T-helper 1 cell treated with Interleukin-12 subunit alpha and Interleukin-12 subunit beta and Interleukin-4 antibody, amounts not matched to agents 30 μg/mL and 1 μg/mL, for 36 hours (primary cell): Measurements from ENCODE around the gene CFAP46.
A peak's percentile ranks its signal among the peaks of the same experiment; 100 is the strongest.

Experiments used
- H3K27ac Mint-ChIP-seq: one replicate; pipeline ENCODE4 v1.8.0; 2021; ENCODE audit warnings: mild to moderate bottlenecking, mixed read lengths
- H3K27me3 Mint-ChIP-seq: one replicate; pipeline ENCODE4 v1.8.0; 2021; ENCODE audit warnings: low read depth, mixed read lengths
- H3K36me3 Mint-ChIP-seq: one replicate; pipeline ENCODE4 v1.8.0; 2021; ENCODE audit warnings: low read depth, mixed read lengths
- H3K4me1 Mint-ChIP-seq: one replicate; pipeline ENCODE4 v1.8.0; 2021; ENCODE audit warnings: low read depth, mixed read lengths
- H3K4me3 Mint-ChIP-seq: one replicate; pipeline ENCODE4 v1.8.0; 2021; ENCODE audit warnings: mild to moderate bottlenecking, moderate library complexity, mixed read lengths
- H3K9me3 Mint-ChIP-seq: one replicate; pipeline ENCODE4 v1.8.0; 2021; ENCODE audit warnings: mixed read lengths

Gene CFAP46

DNA sequence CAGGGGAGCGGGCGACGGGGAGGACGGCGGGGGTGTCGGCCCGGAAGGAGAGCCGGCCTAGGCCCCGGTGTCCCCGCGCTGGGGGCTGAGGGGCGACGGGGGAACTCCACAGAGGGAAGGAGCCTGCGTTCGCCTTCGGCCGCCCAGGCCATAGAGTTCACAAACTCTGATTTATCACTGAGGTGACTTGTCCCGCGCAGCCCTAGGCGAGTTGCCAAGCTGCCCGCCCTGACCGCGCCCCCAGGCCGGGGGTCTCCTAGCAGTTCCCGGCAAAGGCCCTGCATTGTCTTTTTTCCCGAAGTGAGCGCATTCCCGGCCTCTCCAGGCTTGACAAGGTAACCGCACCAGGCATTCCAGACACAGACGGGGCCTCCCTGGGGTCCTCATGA, 153.5 kb downstream of the CFAP46 start:
- Mint-ChIP-seq H3K27ac (no peak overlapping the region), H3K36me3 (no peaks in the 10 kb centered on the region), H3K9me3 (no peaks in the 10 kb centered on the region), H3K4me1 (no peaks in the 10 kb centered on the region), H3K27me3 (peaks cover 11% of the 10 kb centered on the region), H3K4me3 (no peak overlapping the region)

DNA sequence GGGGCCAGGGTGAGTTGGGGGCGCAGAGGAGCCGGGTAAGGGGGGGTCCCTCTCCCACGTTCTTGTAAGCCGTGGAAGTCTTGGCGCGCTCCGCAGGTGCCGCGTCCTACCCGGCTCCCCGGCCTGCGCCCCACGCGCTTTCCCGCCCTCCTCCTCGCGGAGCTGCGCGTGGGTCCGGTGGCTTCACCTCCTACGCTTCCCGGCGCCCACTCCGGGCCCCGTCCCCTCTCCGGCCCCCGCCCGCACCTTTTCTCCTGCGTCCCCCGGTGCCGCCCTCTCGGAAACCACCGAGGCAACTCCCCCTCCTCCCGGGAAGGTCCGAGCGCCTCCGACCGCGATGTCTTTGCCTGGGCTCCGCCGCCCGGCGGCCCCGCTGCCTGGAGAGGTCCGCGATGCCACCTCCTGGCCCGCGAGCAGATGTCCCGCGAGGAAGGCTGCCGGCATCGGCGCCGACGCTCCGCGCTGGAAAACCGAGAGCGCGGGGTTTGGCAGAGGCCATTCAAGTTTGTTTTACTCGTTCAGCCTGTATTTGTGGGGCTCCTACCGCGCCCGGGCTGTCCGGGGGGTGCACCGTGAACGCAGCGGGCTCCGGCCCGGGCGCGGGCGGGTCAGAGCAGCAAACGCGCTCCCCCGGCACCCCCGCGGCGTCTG, 154.1 kb downstream of the CFAP46 start:
- Mint-ChIP-seq H3K27ac (no peak overlapping the region), H3K36me3 (peaks cover 4% of the 10 kb centered on the region), H3K4me1 (no peaks in the 10 kb centered on the region), H3K9me3 (no peaks in the 10 kb centered on the region), H3K27me3 (peaks cover 15% of the 10 kb centered on the region), H3K4me3 (no peak overlapping the region)

DNA sequence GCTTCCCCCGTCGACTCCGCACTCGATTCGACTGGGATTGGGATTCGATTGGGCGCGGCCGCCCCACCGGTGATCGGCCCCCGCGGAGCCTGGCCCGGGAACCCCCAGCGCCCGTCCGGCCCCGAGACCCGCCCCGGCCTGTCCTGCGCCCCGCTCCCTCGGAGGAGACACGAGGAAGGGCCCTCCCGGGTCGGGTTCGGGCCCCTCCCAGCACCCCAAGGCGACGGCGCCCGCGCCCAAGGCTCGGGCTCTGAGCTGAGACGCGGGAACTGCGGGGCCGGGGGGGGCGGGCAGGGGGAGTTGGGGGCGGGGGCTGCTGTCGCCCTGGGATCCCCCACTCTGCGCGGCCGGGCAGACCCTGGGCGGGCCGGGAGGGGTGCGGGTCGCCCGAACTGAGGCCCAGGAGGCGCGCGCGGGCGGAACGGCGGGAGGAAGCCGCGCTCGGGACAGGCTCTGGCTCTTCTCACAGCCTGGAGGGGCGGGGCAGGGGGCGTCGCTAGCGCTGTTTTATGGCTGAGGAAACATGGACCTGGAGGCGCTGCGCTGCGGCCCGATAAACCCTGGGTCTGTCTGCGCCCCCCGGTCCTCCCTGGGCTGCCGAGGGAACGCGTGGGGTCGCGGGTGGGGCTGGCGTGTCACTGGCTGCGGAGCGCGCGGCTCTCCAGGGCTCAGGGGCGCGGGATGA, 154.7 kb downstream of the CFAP46 start:
- H3K27me3 Mint-ChIP-seq = peaks cover 22% of the 10 kb centered on the region
- no peaks in the 10 kb centered on the region for H3K9me3 Mint-ChIP-seq
- H3K27ac Mint-ChIP-seq = no peak overlapping the region
- H3K36me3 Mint-ChIP-seq = peaks cover 9% of the 10 kb centered on the region
- H3K4me3 Mint-ChIP-seq = no peak overlapping the region
- no peaks in the 10 kb centered on the region for H3K4me1 Mint-ChIP-seq

DNA sequence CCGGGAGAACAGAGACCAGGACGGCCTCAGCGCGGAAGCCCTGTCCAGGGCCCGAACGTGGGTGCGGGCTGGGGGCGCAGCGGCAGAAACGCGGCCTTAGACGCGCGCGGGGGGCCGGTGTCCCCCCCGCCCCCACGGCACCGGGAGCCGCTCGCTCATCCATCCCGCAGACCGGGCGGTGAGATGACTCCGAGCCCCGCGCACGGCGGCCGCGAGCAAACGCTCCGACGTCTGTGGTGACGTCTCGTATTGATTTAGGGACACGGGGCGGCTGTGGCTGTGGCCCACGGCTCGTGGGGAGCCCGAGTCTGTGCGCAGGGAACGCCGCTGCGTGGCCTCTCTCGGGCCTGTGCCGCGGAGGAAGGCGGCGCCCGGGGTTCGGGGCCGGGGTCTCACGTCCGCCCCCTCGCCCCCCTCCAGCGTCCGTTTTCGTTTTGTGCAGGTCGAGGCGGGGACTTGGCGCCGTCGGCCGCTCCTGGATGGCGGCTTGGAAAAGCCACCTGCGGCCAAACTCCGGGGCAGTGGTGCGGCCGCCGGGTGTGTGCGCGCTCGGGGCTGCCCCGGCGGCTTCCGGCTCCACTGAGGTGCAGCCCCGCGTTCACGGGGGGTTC, 155.4 kb downstream of the CFAP46 start:
- Mint-ChIP-seq H3K4me1 (no peaks in the 10 kb centered on the region), H3K27ac (no peak overlapping the region), H3K4me3 (no peak overlapping the region), H3K9me3 (no peaks in the 10 kb centered on the region), H3K36me3 (peaks cover 10% of the 10 kb centered on the region), H3K27me3 (peaks cover 22% of the 10 kb centered on the region)

DNA sequence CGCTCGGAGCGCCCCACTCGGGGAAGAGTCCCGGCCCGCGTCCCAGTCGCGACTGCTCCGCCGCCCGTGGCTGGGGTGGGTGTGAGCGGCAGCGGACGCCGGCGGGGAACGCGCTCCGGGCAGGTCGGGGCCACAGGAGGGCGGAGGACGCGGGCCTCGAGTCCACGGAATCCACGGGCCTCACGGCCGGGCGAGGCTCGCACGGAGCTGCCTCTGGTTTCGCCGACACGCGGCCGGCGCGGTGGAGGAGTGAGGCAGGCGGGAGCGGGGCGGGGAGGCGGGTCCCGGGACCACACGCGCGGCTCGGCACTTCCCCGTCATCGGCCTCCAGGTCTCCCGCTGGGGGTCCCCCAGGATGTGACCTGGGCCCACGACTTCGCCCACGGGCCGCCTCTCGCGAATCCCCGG, 155.9 kb downstream of the CFAP46 start:
- H3K27me3 Mint-ChIP-seq = peaks cover 22% of the 10 kb centered on the region
- H3K36me3 Mint-ChIP-seq = peaks cover 10% of the 10 kb centered on the region
- no peaks in the 10 kb centered on the region for H3K9me3 Mint-ChIP-seq
- no peaks in the 10 kb centered on the region for H3K4me1 Mint-ChIP-seq
- no peak overlapping the region for H3K4me3 Mint-ChIP-seq
- H3K27ac Mint-ChIP-seq = no peak overlapping the region

DNA sequence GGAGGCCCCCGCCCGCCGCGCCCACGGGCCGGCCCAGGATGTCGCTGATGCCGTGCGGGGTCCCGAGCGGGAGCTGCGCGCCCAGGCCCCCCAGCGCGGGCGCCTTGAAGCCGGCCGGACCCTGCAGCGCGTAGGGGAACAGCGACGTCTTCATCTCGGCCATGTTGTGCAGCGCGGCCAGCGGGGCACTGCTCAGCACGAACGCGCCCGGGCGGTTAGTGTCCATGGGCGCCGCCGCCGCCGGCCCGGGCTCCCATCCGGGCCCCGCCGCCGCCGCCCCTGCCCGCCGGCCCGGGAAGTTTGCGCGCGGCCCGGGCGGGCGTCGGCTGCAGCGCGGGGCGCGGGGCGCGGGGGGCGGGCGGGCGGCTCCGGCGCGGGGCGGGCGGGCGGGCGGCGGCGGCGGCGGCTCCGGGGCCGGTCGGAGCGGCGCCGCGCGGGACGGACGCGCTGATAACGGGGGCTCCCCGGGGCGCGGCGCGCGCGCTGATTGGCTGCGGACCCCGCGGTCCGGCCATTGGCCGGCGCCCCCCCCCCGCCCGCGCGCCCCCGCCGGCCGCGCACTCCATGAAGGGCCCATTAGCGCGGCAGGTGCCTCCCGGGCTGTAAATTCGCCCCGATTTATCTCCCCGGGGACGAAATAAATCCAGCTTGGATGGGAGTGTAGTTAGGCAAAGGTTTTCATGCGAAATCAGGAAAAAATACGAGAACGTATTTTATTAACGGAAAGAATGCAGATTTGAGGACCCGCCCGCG, 156.5 kb downstream of the CFAP46 start, which contains the start of gene NKX6-2:
Gene NKX6-2 (minus strand): TSS at position 425 of the 753 bp plus-strand sequence. CDS start 199 bp downstream, at position 226.
- Mint-ChIP-seq H3K27me3 (peaks cover 22% of the 10 kb centered on the region), H3K27ac (no peak within 1 kb of the TSS), H3K4me1 (no peaks in the 10 kb centered on the region), H3K36me3 (peaks cover 10% of the 10 kb centered on the region), H3K9me3 (no peaks in the 10 kb centered on the region), H3K4me3 (no peak within 1 kb of the TSS)

DNA sequence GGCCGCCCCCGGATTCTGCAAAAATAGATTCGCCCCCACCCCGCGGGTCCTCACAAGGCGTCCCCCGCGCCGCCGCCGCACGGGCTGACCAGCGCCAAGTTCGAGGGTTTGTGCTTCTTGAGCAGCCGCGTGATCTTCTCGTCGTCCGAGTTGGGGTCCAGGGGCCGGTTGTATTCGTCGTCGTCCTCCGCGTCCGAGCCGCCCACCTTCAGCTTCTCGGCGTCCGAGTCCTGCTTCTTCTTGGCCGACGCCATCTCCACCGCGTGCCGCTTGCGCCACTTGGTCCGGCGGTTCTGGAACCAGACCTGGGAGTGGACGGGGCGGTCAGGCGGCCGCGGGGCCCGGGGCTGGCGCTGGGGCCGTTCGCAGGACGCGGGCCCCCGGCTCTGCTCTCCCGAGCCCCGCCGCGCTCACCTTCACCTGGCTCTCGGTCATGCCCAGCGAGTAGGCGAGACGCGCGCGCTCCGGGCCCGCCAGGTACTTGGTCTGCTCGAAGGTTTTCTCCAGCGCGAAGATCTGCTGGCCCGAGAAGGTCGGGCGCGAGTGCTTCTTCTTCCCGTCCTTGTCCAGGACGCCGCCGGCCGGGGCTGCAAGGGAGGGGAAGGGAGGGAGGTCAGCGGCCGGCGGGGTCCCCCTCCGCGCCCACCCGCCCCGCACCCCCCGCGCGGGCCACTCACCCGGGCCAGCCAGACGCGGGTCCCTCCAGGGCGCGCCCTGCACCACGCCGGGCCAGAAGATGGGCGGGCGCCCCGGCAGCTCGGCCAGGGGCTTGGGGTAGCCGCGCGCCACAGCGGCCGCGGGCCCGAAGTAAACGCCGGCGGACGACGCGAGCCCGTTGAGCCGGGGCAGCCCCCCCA, 157.3 kb downstream of the CFAP46 start:
- Mint-ChIP-seq H3K27me3 (peaks cover 19% of the 10 kb centered on the region), H3K4me3 (no peak overlapping the region), H3K4me1 (no peaks in the 10 kb centered on the region), H3K9me3 (no peaks in the 10 kb centered on the region), H3K27ac (no peak overlapping the region), H3K36me3 (peaks cover 10% of the 10 kb centered on the region)

DNA sequence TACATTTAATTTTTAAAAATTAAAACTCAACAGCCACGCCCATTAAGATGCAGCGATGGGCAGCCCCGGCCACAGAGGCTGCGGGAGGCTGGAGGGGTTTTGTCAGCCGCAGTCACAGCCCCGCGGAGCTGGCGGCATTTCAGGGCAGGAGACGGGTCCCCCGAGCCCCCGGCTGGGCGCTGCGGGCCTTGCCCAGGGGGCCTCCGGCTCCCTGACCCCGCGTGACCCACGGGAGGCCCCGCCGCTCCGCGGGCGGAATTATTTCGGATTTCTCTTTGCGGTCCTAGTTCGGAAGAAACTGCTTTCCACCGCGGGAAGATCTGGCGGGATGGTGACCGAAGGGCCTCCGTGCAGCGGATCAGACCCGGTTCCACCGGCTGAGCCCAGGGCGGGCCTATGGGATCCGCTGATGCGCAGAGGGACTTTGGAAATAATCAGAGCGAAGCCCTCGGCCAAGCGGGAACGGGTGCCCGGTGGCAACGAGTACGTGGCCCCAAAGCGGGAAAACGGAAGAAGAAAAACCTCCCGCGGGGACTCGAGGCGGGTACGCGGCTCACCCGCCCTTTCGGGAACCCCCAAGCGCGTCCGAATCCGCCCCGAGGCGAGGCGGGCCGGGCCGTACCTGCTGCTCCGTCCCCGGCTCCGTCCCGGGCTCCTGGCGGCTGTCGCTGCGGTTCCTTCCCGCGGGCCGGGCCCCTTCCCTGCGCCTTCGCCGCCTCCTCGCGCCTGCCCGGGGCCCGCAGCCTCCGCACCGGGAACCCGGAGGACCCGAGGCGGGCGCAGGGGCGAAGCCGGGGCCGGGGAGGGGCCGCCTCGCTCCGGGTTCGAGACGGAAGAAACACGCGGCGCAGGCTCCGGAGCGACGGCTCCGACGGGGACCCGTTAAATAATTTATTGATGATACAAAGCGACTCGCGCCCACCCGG, 158.2 kb downstream of the CFAP46 start:
- Mint-ChIP-seq H3K27ac (peak overlapping the region; percentile 68), H3K9me3 (no peaks in the 10 kb centered on the region), H3K4me3 (no peak overlapping the region), H3K27me3 (peaks cover 19% of the 10 kb centered on the region), H3K4me1 (no peaks in the 10 kb centered on the region), H3K36me3 (peaks cover 10% of the 10 kb centered on the region)

DNA sequence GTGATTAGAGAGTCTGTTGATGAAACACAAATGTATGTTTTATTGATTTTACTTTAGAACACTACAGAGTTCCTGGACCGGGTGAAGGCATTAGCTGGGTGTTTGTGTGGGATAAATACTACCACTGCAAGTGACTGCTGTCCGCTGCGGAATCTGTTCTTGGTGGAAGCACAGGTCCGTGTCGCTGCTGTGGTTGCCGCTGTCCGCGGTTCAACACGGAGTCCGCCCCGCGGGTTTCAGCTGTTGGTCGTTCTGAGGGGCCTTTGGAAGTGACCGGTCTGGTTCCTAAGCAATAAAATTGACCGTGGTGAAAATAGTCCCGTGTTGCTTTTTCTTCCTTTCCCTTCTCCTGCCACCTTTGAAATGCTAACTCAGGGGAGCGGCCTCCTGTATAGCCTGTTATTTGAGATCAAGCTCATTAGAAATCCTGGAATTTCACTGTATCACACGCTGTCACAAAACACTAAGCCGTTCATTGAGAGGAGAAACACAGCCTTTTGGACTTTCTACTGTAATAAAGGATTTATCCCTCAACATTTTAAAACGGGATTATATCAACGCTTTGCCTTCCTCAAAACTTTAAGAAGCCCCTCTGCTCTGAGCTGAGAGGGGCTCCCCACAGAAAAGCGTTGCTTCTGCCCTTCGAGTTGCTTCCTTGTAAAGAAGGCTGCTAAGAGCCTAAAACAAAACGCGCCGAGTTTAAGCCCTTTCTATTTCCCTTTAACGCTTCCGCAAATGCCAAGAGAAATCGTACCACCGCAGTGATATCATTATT, 159.0 kb downstream of the CFAP46 start:
- Mint-ChIP-seq H3K27me3 (peaks cover 15% of the 10 kb centered on the region), H3K9me3 (no peaks in the 10 kb centered on the region), H3K4me3 (no peak overlapping the region), H3K4me1 (no peaks in the 10 kb centered on the region), H3K27ac (peak overlapping the region; percentile 68), H3K36me3 (peaks cover 10% of the 10 kb centered on the region)

DNA sequence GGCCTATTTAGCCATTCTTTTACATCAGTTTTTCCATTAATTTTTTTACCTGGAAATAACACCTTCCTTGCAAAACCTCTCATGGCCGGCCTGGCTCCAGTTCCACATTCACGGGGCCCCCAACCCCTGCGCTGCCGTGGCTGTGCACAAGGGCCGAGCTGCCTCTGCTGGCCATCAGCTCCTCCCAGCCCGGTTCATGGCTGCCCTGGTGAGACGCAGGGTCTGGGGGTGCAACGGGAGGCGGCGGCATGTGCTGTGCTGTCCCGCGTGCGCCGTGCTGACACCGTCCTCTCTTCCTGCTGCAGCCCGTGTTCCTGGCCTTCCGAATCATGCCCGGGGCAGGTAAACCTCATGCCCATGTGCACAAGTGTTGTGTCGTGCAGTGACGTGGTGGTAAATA, 160.8 kb downstream of the CFAP46 start:
- H3K27ac Mint-ChIP-seq = no peak overlapping the region
- peaks cover 10% of the 10 kb centered on the region for H3K36me3 Mint-ChIP-seq
- no peak overlapping the region for H3K4me3 Mint-ChIP-seq
- peaks cover 15% of the 10 kb centered on the region for H3K27me3 Mint-ChIP-seq
- H3K4me1 Mint-ChIP-seq = no peaks in the 10 kb centered on the region
- H3K9me3 Mint-ChIP-seq = no peaks in the 10 kb centered on the region

DNA sequence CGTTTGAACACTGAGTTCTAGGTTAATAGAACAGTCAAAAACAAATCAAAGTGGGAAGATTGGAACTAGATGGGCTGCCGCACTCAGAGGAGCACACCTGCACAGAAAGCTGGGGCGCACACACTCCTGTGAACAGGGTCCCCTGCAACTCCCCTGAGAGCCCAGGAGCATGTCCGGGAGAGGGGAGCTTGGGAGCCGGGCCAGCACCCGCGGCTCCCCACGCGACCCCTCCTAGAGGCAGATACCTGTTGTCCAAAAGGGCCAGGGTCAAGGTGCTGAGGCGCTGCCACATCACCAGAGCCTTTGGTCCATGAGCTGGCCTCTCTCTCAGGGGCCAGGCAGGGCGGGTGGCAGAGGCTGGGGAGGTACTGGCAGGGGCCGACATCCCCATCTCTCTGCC, 162.0 kb downstream of the CFAP46 start:
- Mint-ChIP-seq H3K27ac (no peak overlapping the region), H3K36me3 (peaks cover 10% of the 10 kb centered on the region), H3K27me3 (peaks cover 15% of the 10 kb centered on the region), H3K4me1 (no peaks in the 10 kb centered on the region), H3K4me3 (no peak overlapping the region), H3K9me3 (no peaks in the 10 kb centered on the region)

DNA sequence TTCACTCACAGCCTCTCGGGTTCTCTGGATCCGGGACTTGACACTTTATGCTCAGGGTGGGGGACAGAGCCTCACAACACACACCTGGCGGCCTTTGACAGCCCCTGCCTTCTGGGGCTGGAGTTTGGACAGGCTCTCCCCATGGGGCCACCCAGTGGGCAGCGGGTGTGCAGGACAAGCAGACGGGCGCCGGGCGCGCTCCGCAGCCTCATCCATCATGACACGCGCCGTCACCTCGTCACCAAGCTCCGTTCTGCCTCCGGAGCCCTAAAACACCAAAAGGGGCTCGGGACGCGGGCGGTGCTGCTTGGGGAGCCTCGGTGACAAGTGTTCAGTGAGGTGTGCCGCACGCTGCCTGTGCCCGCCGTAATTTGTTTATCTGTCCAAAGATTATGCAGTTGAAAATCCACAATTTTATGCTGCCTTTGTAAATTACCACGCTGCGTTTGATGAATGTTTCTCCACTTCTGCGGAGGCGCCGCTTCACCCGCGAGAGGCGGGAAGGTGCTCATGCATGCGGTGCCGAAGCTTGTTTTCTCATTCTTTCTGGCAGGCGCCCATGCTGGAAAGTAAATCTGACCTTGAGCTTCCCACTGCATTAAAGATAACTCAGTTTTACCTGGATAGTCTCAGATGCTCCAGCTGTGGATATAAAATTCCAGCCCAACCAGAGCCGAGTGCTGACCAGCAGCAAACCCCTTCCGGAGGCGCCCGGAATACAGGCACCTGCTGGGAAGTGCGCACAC, 162.6 kb downstream of the CFAP46 start:
- H3K9me3 Mint-ChIP-seq = no peaks in the 10 kb centered on the region
- no peaks in the 10 kb centered on the region for H3K4me1 Mint-ChIP-seq
- H3K27ac Mint-ChIP-seq = no peak overlapping the region
- H3K27me3 Mint-ChIP-seq = peaks cover 15% of the 10 kb centered on the region
- no peak overlapping the region for H3K4me3 Mint-ChIP-seq
- H3K36me3 Mint-ChIP-seq = peaks cover 10% of the 10 kb centered on the region
